GM23338 (cell line): ENCODE measurements around the gene CTDP1. TPM values are rescaled to one million over a fixed set of nuclear protein-coding genes. Genes with fewer than 3 reads are reported as not detected.

Experiments used
- ATAC-seq: fragments of 200-7000 bp; cut with Tn5 transposase; 3 replicates; pipeline ENCODE4 v1.9.1; 2020
- DNase-seq: peaks from one replicate; pipeline ENCODE4 v3.0.0-alpha.2; 2015; ENCODE audit warnings: low spot score
- H2AFZ ChIP-seq: fragments of 200-600 bp; sonication (generic); 2 replicates; pipeline ENCODE4 v1.8.0; 2016; ENCODE audit warnings: antibody characterized with exemption, mild to moderate bottlenecking, moderate library complexity
- H3F3A ChIP-seq: fragments of 200-600 bp; sonication (generic); replicated peaks from 2 replicates; pipeline ENCODE4 v1.8.0; 2017; ENCODE audit warnings: antibody characterized with exemption, mixed run types, low read depth
- H3K27ac ChIP-seq: fragments of 200-600 bp; sonication (generic); 2 replicates; pipeline ENCODE4 v1.6.1; 2016; ENCODE audit warnings: low read depth
- H3K27me3 ChIP-seq: fragments of 200-600 bp; sonication (generic); 2 replicates; pipeline ENCODE4 v1.8.0; 2016; ENCODE audit warnings: mild to moderate bottlenecking, mixed run types, moderate library complexity; ENCODE audit not compliant: insufficient read depth
- H3K36me3 ChIP-seq: fragments of 200-600 bp; sonication (generic); 2 replicates; pipeline ENCODE4 v1.8.0; 2016; ENCODE audit warnings: mild to moderate bottlenecking; ENCODE audit not compliant: insufficient read depth
- H3K4me1 ChIP-seq: fragments of 200-600 bp; sonication (generic); 2 replicates; pipeline ENCODE4 v1.8.0; 2016; ENCODE audit warnings: mild to moderate bottlenecking, moderate library complexity; ENCODE audit not compliant: insufficient read depth
- H3K4me2 ChIP-seq: fragments of 200-600 bp; sonication (generic); 2 replicates; pipeline ENCODE4 v1.7.1; 2017; ENCODE audit warnings: mixed run types
- H3K4me3 ChIP-seq: fragments of 200-600 bp; sonication (generic); 2 replicates; pipeline ENCODE4 v1.6.1; 2016; ENCODE audit warnings: mixed run types
- H3K79me2 ChIP-seq: fragments of 200-600 bp; sonication (generic); replicated peaks from 2 replicates; pipeline ENCODE4 v1.8.0; 2017; ENCODE audit warnings: mild to moderate bottlenecking; ENCODE audit not compliant: insufficient read depth
- H3K9me2 ChIP-seq: fragments of 200-600 bp; sonication (generic); 2 replicates; pipeline ENCODE4 v1.8.0; 2017; ENCODE audit not compliant: insufficient read depth
- H4K20me1 ChIP-seq: fragments of 200-600 bp; sonication (generic); replicated peaks from 2 replicates; pipeline ENCODE4 v1.8.0; 2017; ENCODE audit warnings: mild to moderate bottlenecking; ENCODE audit not compliant: insufficient read depth
- H3K27ac Mint-ChIP-seq: 2 replicates; pipeline ENCODE4 v1.8.0; 2020; ENCODE audit warnings: inconsistent platforms, mild to moderate bottlenecking, moderate library complexity, mixed read lengths
- H3K27me3 Mint-ChIP-seq: 3 replicates; pipeline ENCODE4 v1.8.0; 2022; ENCODE audit warnings: low read depth, mild to moderate bottlenecking, moderate library complexity, mixed read lengths, inconsistent platforms; ENCODE audit not compliant: insufficient read depth, poor library complexity
- H3K36me3 Mint-ChIP-seq: 3 replicates; pipeline ENCODE4 v1.8.0; 2021; ENCODE audit warnings: low read depth, mild to moderate bottlenecking, inconsistent platforms, moderate library complexity, mixed read lengths
- H3K4me1 Mint-ChIP-seq: 3 replicates; pipeline ENCODE4 v1.8.0; 2020; ENCODE audit warnings: mild to moderate bottlenecking, inconsistent platforms, mixed read lengths
- H3K4me3 Mint-ChIP-seq: 3 replicates; pipeline ENCODE4 v1.8.0; 2021; ENCODE audit warnings: moderate library complexity, mild to moderate bottlenecking, inconsistent platforms, mixed read lengths
- H3K9me3 Mint-ChIP-seq: 3 replicates; pipeline ENCODE4 v1.8.0; 2020; ENCODE audit warnings: moderate library complexity, mild to moderate bottlenecking, inconsistent platforms, mixed read lengths
- EZH2 ChIP-seq: fragments of 200-600 bp; sonication (generic); IDR thresholded peaks from one replicate; pipeline ENCODE4 v1.8.0; 2017; ENCODE audit warnings: antibody characterized with exemption, mild to moderate bottlenecking, low read depth; ENCODE audit not compliant: unreplicated experiment
- EZH2phosphoT487 ChIP-seq: fragments of 200-600 bp; sonication (generic); IDR thresholded peaks from one replicate; pipeline ENCODE4 v1.8.1; 2018; ENCODE audit warnings: antibody characterized with exemption; ENCODE audit not compliant: unreplicated experiment
- JUNB ChIP-seq: IDR thresholded peaks from one replicate; pipeline ENCODE4 v1.6.1; 2016; ENCODE audit warnings: antibody characterized with exemption; ENCODE audit not compliant: unreplicated experiment
- NANOG ChIP-seq: IDR thresholded peaks from 2 replicates; pipeline ENCODE4 v1.6.1; 2016; ENCODE audit warnings: antibody characterized with exemption, borderline replicate concordance
- POLR2AphosphoS5 ChIP-seq: IDR thresholded peaks from 2 replicates; pipeline ENCODE4 v1.6.1; 2016; ENCODE audit warnings: antibody characterized with exemption, low read depth
- STAT1 ChIP-seq: IDR thresholded peaks from one replicate; pipeline ENCODE4 v1.6.1; 2016; ENCODE audit warnings: antibody characterized with exemption; ENCODE audit not compliant: unreplicated experiment
- ZNF114 ChIP-seq: fragments of 250-450 bp; sonication (Bioruptor Pico); IDR thresholded peaks from 2 replicates; pipeline ENCODE4 v1.5.0; 2020; ENCODE audit warnings: mild to moderate bottlenecking, moderate library complexity
- ZNF331 ChIP-seq: fragments of 250-450 bp; sonication (Bioruptor Pico); IDR thresholded peaks from 2 replicates; pipeline ENCODE4 v1.5.0; 2020; ENCODE audit warnings: low read depth, mild to moderate bottlenecking, moderate library complexity
- ZNF462 ChIP-seq: fragments of 250-450 bp; sonication (Bioruptor Pico); IDR thresholded peaks from 2 replicates; pipeline ENCODE4 v1.5.0; 2020; ENCODE audit warnings: mild to moderate bottlenecking, moderate library complexity
- polyA plus RNA-seq: library from polyadenylated mRNA; unstranded; fragments of >200 nt; fragmentation: Nextera tagmentation; extraction: Ambion mirVana; gene quantifications from 2 replicates; pipeline ENCODE4 v1.2.1, GENCODE V29; 2016
- total RNA-seq: library from RNA; depleted of rRNA; stranded (reverse); fragments of >200 nt; shearing (Covaris generic); gene quantifications from 2 replicates; pipeline ENCODE4 v1.2.3, GENCODE V29; 2014

Gene CTDP1
- total and polyA plus RNA-seq, 2 experiments from 2014 or later = 9.4 to 51.6 TPM

- no peak for TF ChIP-seq ZNF462 (CRISPR knock-in tag)
- TF ChIP-seq JUNB = no peak
- no peak for TF ChIP-seq EZH2phosphoT487
- no peak for TF ChIP-seq STAT1
- TF ChIP-seq ZNF114 (CRISPR knock-in tag) = no peak
Measured at GRCh38 chr18:79753391-79753851, 73.8 kb downstream of the CTDP1 start (continued).

GRCh38 chr18:79754022-79754761 lies 74.6 kb downstream of the CTDP1 start:
- Histone ChIP-seq H3K4me1 (no peaks in the 10 kb centered on the region), H3K4me2 (no peak overlapping the region), H3K4me3 (no peak overlapping the region), H3K27ac (no peak overlapping the region), H4K20me1 (peaks cover 8% of the 10 kb centered on the region), H2AFZ (no peak overlapping the region), H3K79me2 (no peaks in the 10 kb centered on the region), H3F3A (0 out of 2 replicates have a peak, but pooled peaks cover 5% of the 10 kb centered on the region), H3K36me3 (no peaks in the 10 kb centered on the region), H3K27me3 (no peaks in the 10 kb centered on the region), H3K9me2 (no peaks in the 10 kb centered on the region)
- DNase-seq (no peak), ATAC-seq (no peak)
- no peaks in the 10 kb centered on the region for H3K4me1 Mint-ChIP-seq
- no peak overlapping the region for H3K4me3 Mint-ChIP-seq
- TF ChIP-seq NANOG (no peak), EZH2 (no peak), EZH2phosphoT487 (no peak), JUNB (no peak), ZNF331 (CRISPR knock-in tag) (no peak), POLR2AphosphoS5 (no peak)
- H3K36me3 Mint-ChIP-seq = peaks cover 28% of the 10 kb centered on the region
- H3K9me3 Mint-ChIP-seq = no peaks in the 10 kb centered on the region; the same call in 2 of the 3 replicates
- H3K27ac Mint-ChIP-seq = no peak overlapping the region
- H3K27me3 Mint-ChIP-seq = peaks cover 4% of the 10 kb centered on the region
